ENCODE data around the gene C1QL2.

C1QL2 gene

DNA sequence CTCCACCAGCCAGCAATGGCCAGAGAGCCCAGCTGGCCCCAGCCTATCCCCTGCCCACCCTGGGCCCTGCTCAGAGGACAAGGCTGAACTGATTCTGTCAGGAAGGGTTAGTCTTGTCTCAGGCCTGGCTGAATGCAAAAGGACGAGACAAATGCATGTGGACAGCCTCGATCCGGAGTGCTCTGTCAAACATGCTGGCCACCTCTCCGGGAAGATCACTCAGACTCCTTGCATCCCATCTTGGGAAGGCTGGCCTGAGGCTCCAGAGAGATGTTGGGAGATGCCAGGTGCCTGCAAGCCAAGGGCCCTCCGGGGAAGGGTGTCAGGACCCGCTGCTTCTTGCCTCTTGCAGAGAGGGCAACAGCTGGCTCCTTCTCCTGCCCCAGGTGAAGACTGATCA is 20.2 kb upstream of the C1QL2 start:
- DNase-seq = no peak

DNA sequence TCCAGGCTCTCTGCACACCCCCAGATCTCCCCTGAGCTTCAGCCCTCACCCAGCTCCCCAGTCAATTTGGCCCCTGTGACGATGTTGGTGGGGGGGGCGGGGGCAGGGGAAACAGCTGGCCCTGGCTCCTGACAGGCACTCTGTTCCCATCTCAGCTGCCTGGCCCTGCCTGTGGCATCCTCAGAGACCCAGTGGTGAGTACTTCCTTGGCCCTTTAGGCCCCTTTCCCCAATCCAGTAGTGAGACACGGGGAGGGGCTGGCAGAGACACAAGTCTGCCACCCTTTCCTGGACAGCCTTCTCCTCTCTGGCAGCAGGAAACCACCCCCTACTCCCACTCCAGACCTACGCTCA is 19.3 kb upstream of the C1QL2 start:
- no peak for DNase-seq

DNA sequence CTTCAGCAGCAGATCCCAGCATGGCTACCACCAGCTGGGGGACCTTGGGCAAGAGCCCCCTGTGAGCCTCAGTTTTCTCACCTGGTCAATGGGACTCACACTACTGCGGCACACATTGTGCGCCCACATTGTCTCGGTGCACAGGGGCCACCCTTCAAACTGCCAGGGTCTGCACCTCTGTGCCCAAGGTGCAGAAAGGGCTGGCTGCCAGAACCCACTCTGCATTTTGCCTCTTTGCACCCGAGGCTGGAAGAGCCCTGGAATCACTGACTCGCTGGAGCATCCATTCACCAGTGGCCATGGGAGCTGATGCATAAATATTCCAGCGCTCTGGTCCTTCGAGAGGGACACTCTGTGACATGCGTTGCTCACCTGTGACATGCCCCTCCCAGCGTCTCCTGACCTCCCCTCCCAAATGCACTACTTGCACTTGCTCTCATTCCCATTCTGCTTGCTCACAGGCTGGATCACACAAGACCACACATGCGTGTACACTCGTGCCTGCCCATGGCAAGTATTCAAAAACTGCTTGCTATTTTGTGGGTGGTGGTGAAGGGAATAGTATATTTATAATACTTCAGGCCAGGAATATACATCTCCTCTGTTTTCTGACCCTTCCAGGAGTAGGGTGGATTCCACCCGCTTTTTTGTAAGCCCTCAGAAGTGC is 18.8 kb upstream of the C1QL2 start:
- DNase-seq = no peak

DNA sequence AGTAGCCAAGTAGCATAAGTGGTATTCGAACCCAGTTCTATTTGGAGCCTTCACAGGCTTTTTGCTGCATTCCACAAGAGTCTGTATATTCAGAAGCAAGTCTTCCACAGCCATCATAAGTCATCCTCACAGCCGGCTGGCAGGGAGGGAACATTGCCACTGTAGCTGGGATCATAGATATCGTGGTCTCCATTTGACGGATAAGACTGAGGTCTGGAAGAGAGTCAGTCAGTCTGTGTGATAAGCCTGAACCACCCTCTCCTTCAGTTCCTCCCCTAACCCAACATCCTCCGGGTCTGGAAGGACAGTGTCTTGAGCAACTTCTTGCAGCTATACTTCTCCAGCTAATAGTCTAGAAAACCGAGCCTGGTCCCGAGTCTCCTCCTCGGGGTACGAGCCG is 17.0 kb upstream of the C1QL2 start:
- DNase-seq = no peak

DNA sequence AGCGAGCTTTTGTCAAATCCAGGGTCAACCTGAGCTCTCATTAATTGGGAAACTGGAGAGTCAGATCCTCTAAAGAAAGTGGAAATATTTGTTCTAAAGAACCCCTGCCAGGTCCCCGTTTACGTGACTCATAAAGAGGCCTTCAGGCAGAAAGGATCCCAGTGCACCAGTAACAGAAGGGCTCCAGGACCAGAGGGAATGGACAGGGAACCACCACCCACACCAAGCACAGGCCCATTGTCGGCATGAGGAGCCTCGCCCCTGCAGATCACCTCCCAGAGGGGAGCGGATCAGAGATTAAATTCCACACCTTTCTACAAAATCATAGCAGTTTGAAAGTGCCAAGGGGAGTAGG is 16.4 kb upstream of the C1QL2 start:
- DNase-seq = no peak

DNA sequence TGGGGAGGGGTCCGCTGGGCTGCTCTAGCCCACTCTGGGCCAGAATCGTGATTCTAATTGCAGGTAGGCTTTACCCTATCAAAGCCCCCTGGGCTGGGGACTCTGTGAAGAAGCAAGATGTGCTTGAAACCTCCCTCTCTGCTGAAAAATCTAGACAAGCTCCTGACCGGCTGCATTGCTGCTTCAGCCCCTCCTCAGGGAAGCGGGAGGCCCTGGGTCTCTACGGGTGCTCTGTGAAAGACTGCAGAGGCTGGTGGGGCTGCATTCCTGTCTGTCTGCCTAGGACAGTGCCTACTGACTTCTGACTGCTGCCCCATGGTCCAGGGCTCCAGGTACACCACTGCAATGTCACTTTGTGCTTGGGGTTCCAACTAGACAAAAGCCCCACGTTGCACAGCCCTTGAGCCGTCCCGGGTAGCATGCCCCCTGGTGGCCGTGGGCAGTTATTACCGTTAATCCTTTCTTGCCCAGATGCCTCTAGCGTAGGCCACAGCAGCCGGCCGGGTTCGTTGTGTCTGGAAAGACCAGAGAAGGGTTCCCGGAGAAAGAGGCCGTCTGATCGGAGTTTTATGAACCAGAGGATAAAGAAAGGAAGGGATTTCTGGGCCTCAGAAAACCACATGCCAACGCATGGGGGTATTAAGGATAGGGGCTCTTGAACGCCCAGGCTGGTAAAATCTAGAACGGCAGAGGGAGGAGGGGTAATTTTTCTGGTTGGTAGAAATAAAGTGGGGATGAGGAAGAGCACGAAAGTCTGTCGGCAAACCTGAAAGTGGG is 15.9 kb upstream of the C1QL2 start:
- DNase-seq = peak; percentile 52

DNA sequence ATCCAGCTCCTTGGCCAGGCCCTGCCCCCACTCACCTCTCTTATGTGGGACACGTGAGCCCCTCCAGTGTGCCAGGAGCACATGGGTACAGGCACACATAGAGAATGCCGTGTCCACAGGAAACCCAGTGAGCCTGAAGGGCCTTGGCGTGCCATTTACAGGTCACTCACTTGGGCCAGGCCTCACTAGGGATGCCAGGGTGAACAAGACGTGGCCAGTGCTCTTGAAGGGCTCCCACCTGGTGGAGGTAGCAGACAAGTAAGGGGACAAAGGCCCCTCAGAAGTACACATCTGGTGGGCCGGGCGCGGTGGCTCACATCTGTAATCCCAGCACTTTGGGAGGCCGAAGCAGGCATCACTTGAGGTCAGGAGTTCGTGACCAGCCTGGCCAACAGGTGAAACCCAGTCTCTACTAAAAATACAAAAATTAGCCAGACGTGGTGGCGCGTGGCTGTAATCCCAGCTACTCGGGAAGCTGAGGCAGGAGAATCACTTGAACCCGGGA is 15.1 kb upstream of the C1QL2 start:
- no peak for DNase-seq

DNA sequence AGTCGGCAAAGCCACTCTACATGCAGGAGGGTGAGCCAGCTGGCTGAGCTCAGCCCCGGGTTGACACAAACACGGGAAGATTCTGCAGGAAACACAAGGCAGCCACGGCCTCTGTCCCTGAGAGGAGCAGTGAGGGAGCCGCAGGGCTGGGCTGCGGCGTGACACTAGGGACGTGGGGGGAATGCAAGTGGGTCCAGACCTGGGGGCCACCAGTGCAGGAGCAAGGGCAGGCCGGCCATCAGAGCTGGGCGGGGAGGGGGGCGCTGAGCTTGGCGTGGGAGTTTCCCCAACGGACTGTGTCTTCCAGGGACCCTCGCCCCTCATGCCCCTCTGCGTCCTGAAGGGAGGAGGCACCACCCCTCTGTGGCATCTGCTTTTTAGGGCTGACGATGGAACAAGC is 12.0 kb upstream of the C1QL2 start:
- DNase-seq = no peak

DNA sequence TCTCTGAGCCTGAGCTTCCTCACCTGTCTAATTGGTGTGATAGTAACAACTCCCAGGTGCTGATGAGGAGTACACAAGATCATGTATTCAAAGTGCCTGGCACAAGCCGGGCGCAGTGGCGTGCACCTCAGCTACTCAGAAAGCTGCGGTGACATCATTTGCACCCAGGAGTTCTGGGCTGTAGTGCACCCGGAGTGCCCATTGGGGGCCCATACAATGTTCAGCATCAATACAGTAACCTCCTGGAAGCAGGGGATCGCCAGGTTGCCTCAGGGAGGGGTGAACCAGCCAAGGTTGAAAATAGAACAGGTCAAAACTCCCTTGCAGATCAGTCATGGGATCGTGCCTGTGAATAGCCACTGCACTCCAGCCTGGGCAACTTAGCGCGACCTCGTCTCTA is 11.2 kb upstream of the C1QL2 start:
- no peak for DNase-seq

DNA sequence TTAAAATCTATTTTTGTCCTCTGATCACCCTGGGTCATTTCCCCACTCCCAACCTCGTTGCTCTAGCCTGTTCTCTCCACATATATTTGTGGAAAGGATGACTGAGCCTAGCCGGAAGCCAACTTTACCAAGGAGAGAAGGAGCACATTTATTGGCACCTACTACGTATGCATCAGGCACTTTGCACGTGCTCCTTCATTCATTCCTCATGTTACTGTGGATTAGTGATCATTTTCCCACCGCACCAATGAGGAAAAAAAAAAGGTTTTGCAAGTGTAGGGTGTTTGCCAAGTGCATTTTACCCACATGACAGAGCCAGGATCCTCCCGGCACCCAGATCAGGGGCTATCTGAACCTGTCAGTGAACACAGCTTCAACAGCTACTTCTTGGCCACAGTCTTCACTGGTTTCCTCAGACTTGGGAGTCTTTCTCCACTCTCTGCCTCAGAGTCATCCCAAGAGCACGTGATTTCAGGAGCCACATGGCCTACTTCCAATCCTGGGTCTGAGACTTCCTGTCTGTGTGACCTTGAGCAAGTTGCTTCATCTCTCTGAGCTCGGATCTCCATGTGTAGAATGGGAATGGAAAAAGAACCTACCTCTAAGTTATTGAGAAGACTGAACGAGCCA is 1.9 kb upstream of the C1QL2 start:
- DNase-seq = no peak

DNA sequence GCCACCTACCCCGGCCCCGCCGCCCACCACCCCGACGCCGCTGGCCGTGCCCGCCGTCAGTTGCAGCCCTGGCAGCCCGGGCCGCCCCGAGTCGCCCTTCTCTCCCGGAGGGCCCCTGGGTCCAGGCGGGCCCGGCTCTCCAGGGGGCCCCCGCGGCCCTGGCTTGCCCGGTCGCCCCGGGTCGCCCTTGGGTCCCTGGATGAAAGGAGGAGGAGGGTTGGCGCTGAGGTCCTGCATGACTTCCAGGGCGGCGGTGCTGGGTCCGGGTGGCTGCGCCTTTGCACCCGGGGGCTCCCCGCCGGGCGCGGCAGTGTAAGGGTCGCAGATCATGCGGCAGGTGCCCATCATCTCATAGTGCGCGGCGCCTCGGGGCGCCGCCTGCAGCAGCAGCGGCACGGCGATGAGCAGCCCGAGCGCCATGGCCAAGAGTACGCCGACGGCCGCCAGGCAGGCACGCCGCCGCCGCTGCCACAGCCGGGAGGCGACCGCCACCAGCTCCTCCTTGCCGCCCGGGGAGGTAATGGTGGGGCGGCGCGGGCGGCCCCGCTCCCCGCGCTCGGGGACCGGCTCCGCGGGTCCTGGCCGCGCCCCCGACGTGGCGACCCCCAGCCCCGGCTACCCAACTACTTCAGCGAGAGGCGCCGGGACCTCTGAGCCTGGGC is 570 bp downstream of the C1QL2 start:
- no peak for DNase-seq

DNA sequence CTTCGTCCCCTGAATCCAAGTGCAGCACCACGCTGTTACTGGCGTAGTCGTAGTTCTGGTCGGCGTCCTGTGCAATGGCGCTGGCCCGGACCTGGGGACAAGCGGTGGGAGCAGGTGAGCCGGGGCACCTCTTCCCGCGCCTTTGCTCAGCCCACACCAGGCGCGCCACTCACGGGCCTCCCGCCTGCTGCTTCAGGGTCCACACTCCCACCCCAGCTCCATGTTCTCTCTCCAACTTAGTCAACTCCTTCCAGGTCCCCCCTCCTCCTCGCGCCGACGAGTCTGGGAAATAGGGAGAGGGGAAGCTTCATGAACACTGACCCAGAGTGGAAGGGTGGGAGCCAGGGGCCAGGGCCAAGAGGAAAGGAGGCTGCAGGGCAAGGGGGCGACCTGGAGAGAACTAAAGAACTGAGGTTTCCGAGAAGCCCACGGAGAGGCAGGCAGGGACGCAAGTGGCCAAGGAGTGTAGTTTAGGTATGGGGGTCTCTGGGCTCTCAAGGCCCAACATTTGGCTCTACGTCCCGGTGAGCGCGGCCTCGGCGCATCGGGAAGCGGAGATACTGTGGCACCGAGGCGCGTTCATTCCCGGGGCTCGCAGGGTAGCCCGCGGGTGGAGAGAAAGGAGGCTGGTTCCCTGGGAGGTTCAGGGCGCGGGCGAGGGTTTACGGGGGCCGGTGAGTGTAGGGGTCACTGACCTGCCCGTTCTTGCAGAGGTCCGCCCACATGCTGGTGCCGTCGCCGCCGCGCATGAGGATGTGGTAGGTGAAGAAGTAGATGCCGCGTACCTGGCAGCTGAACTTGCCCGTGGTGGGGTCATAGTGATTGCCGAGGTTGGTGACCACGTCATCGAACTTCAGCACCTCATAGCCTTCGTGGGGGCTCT is 1.4 kb downstream of the C1QL2 start:
- no peak for DNase-seq

DNA sequence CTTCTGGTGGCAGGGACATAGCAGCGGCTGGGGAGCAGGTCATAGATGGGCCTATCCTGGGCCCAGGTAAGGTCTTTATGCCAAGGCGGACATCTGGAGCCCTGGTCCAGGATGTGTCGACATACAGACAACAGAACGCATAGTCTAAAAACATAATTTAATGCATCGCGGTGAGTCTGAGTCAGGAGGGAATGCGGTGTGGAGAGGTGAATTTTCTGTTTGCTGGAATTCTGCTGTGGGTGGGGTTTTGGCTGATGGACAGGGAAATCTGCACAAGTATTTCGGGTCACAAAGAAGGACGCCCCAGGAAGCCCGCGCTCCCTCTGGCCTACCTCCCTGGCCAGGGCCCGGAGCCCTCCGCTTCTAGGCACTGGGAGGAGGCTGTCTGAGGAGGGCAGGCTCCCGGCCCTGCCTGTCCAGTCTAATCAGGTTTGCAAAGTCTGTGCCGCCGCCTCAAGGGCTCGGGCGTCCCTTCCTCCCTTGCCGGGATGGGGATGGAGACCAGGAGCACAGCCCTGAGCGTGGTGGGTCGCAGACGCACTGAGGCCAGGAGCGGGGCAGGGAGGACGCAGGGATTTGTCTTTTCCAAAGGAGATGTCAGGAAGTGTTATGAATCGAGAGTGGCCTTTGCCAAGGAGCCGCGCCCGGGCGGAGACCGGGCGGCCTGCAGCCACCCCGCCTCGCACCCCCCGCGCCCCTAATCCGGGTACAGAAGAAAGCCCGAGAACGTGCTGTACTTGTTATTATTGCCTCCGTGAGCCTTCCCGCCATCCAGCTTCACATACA is 2.3 kb downstream of the C1QL2 start:
- no peak for DNase-seq

DNA sequence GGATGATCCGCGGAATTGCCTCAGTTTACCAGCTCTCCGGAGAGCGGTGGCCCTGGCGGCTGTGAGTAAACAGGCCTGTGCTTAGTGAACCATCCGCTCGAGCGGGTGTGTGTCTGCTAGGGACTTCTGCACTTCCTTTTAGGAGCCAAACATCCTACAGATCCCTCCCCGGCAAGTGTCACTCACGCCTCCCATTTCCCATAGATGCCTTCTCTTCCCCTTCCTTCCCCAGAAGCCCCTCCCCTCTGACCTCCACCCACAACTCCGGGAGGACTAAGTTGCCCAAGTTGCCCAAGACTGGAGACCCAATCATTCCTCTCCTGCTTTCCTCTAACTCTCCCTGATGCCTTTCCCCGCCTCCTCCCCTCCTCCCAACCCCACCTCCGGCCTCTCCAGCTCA is 2.9 kb downstream of the C1QL2 start:
- DNase-seq = no peak

DNA sequence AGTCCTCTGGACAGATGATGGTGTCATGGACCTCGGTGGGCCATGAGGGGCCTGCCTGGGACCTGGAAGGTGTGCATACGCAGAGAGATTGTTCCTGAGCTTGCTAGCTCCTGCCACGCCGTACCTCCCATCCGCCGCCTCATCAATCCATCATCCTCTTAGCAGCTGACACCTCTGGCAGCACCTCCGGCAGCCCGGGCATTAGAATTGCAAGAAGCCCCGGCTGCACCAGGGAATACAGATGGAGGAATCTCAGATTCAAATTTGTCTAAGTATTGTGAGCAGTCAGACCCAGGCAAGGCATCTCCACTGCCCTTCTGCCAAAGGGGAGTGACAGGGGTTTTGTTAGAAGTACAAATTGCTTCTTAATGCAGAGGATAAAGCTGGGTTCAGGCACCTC is 4.5 kb downstream of the C1QL2 start:
- DNase-seq = no peak

DNA sequence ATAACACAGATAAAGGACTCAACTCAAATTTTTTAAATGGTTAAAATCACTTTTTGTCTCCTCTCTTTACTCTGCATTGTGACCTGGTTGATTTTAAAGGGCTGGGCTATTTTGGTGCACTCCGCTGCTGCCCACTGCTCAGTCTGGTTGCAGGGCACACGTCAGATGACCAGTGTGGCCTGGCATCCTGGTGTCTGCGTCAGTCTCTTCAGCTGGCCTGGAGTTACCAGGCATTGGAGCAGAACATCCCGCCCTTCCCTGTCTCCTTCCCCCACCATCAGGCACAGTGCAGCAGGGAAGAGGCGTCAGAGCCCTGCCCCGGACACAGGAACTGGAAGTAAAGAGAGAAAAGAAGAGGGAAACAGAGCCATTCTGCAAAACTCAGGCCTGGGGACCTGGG is 8.9 kb downstream of the C1QL2 start:
- DNase-seq = no peak

DNA sequence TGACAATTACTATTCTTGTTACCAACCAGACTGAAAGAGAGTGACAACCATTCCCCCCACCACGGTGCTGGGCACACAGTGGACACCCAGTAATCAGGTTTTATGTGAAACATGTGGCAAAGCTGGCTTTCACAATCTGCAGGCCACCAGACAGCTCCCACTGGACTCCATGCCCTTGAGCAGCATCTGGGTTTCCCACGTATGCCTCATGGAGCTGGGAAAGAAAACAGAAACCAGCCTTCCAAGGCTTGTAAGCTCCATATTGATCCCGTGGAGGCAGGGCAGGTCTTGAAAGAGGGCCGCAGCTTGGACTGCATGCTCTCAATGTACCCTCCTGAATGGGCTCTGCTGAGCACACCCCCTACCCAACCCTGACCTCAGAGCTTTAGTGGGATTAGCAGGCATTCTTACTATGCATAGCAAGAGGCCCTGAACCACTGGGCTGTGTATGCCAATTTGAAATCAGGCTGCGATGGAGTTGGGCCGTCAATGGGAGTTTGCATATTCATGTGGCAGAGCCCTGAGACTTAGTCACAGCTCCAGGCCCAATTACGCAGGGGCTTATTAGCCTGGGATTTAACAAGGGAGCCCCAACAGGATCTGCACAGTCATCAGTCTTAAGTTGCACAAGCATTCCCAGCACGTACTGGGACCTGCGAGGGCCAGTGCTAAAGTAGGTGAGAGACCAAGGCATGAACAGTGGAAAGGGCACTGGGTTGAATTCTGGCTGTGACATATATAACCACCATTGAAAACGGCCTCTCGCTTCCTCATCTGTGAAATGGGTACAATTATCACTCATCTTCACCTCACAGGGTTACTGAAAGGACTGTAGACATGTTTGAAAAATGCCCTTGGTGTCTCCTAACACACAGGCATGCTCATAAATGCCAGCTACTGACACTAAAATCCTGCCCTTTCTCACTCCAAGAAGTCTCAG is 10.5 kb downstream of the C1QL2 start:
- DNase-seq = no peak

DNA sequence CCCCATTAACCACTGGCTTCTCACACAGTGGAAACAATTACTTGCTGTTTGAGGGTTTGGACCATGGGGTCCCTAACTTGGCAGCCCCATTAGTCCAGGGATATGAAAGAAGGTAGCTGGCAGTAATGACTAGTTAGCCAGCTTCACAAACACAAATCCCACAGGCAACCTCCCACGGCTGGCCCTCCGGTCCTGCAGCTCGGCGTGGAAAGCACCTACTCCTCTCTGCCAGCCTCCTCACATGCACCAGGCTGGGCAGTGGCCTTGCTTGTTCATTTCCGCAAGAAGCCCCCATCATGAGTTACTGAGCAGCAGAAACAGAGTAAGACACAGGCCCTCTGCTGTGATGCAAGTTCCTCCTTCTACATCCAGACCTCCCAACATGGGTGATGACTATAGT is 13.7 kb downstream of the C1QL2 start:
- DNase-seq = no peak

DNA sequence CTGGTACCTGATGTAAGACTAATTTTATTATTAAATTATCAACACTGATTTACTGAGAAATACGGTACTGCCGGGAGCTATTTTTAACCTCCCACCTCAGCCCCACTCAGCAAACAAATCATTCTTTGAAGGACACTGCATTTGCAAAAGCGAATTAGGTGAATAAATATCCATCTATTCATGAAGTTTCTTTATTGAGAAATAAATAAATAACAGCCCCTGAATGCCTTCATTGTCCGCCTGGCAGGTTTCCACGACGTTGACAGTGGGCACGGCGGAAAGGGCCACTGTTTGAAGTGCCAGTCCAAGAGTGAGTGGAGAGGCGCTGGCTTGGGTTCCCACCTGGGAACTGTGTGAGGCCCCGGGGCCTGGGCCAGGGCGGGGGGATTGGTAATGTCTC is 15.7 kb downstream of the C1QL2 start:
- DNase-seq = no peak

DNA sequence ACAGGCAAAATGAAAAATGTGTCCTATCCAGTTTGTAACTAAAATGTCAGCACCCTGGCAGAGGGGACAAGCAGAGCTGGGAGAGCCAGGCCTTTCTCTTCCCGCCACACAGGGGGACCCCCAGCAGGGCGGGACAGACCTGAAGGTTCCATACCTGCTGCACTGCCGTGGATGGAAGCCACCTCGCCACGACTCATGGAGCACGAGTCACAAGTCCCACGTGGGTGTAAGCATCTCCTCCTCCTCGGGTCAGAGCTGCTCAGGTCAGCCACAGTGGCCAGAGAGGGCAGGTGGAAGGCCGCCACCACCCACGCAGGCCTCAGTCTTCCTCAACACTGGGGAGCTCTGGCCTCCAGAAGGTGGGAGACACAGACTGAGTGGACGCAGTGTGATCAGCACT is 21.0 kb downstream of the C1QL2 start:
- no peak for DNase-seq

DNA sequence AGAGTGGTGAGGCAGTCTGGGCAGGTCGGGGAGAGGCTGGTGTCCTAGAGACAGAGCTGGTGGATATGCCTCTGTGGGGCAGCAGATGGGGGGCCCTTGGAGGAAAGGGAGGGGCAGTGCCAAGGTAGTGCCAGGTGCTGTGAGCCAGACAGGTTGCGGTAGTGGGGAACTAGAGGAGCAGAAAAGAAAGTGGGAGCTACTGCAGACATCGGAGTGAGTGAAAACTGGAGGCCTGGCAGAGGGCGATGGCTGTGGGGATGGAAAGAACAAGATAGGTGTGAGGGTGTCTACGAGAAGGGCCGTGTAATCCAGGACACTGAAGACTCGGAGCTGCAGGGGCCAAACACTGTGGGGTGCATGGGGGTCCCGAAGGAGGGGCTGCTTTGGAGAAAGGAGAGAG is 21.7 kb downstream of the C1QL2 start:
- DNase-seq = no peak
